GM19351 (cell line): ENCODE measurements around the gene SCN8A.
"Not testable (repeated sequence)": the region's sequence is repeated elsewhere in the genome, so short reads cannot be mapped to it uniquely, and the experiment has no call there.

Experiments
- ATAC-seq: cut with Tn5 transposase; IDR thresholded peaks from one replicate; pipeline ENCODE4 v1.9.1; 2021; ENCODE audit warnings: mild to moderate bottlenecking, moderate library complexity; ENCODE audit not compliant: unreplicated experiment

The SCN8A gene

DNA sequence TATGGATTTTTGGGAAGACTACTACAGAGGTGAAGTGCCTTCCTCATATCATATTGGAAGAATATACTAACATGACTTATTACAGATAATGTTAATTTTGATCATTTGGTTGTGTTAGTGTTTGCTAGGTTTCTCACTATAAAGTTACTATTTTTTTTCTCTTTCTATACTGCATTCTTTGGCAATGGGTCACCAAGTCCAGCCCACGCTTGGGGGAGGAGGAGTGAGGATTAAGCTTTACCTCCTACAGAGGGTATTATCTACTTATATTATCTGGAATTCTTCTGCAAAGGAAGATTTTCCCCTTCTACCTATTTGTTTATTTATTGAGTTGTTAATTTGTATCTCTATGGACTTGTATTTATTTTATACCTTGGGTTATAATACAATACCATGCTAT is 31.5 kb downstream of the SCN8A start:
- ATAC-seq = no peak

DNA sequence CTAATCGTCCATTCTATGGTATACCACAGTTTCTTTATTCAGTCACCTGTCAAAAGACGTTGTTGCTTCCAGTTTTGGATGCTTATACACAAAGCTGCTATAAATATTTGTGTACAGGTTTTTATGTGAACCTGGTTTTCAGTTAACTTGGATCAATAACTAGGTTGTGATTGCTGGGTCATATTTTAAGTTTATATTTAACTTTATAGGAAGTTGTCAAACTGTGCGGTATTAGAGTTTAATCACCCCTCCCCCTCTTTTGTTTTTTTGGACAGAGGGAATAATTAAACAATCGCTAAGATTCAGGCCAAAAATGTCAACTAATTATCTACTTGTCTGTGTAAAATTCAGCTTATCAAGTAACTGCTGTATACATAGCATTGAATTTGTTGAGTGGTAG is 34.3 kb downstream of the SCN8A start:
- no peak for ATAC-seq

DNA sequence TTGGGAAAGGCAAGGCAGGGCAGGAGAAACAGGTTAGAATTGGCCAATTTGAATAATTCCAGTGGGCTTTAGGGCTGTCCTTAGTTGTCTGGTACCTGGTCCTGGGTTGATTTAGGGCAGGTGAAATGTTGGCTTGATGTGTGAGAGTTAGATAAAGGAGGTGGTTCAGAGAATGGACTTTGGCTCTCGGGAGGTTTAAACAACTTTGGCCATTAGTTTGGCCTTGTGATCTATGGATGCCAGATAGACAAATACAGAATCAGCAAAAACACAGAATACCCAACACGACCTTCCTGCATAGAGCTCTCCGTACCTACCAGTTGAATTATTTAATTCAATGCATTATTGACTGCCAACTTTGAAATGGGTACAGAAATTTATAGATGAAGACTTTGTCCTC is 35.1 kb downstream of the SCN8A start:
- no peak for ATAC-seq

GRCh38 chr12:51626629-51627028 is 35.6 kb downstream of the SCN8A start:
- no peak for ATAC-seq

DNA sequence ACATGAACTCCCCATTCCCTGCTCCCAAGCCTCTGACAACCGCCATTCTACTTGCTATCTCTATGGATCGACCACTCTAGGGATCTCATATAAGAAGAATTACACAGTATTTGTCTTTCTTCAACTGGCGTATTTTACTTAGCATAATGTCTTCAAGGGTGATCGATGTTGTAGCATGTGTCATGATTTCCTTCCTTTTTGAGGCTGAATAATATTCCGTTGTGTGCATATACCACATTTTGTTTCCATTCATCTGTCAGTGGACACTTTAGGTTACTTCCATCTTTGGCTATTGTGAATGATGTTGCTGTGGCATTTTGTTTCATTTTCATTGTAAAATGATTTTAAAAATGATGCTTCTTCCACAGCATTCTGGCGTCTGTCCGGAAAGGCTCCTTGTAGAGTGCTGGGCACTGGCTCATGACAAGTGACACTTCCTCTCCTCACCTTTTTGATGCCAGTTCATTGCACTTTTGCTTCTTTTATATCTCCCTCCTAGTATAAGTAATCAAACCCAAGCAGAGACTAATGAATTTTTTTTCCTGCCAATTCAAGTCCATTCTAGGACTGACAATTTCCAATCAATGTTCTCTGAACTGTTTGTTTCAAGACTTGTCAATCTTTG is 39.3 kb downstream of the SCN8A start:
- no peak for ATAC-seq

DNA sequence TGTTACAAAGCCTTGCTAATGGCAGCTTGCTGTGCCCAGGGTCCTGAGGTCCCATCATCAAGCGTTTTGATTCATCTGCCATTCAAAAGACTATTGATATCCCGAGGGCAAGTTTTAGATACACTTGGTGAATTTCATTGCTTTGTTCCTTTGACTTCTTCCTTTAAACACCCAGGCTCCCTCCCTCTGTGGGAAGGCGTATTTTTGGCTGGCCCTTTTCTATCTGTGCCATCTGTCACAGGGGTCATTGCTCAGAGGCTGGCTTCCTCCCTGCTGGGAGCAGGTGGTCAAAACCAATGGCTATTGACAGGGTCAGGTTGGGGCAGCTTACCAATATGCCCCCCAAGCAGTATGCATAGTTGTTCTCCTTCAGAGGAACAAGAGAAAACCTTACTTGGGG is 40.0 kb downstream of the SCN8A start:
- no peak for ATAC-seq

DNA sequence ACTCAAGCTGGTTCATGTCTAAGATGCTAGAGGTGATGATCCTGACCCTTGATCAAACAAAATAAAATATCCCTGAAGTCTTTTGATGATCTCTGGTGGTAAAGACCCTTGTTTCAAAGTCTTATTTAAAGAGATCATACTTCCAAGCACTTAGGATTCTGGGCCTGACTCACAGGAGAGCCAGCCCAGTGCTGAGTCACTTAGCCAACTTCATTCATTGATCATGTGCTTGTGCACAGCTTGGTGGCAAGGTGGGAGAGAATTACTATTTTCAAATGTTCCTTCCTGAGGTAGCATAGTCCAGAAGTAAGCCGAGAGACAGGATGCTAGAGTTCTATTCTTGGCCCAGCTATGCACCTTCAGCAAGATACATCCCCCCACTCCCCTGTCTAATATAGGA is 40.6 kb downstream of the SCN8A start:
- no peak for ATAC-seq

DNA sequence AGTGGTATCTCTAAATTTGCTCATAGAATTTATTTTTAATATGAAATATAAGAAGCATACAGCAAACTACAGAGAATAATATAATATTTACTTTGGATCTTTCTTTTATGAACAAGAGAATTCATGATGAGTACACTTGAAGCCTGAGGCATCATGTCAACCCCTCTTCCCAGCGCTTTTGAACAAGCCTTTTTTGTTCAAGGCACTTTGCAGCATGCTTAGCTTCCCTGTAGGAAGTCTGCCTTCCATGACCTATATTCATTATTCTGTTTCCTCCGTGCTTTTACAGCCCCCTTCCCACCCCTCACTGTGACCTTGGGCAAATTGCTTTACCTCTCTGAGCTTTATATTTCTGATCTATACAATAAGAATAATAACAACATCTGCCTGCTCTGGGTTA is 41.6 kb downstream of the SCN8A start:
- ATAC-seq = no peak

- no peak for ATAC-seq
Observed at GRCh38 chr12:51635346-51635745, 44.3 kb downstream of the SCN8A start.

GRCh38 chr12:51636581-51636980 is 45.5 kb downstream of the SCN8A start:
- no peak for ATAC-seq

DNA sequence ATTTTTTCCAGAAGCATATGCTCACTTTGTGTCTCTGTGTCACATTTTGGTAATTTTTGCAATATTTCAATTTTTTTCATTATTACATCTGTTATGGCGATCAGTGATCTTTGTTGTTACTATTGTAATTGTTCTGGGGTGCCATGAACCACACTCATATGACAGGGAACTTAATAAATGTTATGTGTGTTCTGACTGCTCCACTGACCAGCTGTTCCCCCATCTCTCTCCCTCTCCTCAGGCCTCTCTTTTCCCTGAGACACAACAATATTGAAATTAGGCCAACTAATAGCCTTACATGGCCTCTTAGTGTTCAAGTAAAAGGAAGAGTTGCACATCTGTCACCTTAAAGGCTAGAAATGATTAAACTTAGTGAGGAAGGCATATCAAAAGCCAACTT is 46.0 kb downstream of the SCN8A start:
- ATAC-seq = no peak

DNA sequence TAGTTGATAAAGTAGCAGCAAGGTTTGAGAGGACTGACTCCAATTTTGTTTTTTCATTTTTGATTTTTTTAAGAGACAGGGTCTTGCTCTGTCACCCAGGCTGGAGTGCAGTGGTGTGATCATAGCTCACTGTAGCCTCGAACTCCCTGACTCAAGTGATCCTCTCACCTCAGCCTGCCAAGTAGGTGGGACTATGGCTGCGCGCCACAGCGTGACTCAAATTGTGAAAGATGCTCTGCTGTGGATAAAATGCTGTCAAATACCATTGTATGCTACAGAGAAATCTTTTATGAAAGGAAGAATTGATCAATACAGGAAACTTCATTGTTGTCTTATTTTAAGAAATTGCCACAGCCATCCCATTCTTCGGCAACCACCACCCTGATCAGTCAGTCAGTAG is 48.3 kb downstream of the SCN8A start:
- ATAC-seq = no peak

GRCh38 chr12:51642286-51642685 is 51.3 kb downstream of the SCN8A start:
- no peak for ATAC-seq

GRCh38 chr12:51643951-51644350 is 52.9 kb downstream of the SCN8A start:
- no peak for ATAC-seq

DNA sequence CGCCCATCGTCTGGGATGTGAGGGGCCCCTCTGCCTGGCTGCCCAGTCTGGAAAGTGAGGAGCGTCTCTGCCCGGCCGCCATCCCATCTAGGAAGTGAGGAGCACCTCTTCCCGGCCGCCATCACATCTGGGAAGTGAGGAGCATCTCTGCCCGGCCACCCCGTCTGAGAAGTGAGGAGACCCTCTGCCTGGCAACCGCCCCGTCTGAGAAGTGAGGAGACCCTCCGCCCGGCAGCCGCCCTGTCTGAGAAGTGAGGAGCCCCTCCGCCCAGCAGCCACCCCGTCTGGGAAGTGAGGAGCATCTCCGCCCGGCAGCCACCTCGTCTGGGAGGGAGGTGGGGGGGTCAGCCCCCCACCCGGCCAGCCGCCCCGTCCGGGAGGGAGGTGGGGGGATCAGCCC is 53.7 kb downstream of the SCN8A start:
- not testable (repeated sequence) for ATAC-seq

- ATAC-seq = no peak
Observed at GRCh38 chr12:51645961-51646360, 54.9 kb downstream of the SCN8A start.

GRCh38 chr12:51647647-51648046 is 56.6 kb downstream of the SCN8A start:
- ATAC-seq = no peak

DNA sequence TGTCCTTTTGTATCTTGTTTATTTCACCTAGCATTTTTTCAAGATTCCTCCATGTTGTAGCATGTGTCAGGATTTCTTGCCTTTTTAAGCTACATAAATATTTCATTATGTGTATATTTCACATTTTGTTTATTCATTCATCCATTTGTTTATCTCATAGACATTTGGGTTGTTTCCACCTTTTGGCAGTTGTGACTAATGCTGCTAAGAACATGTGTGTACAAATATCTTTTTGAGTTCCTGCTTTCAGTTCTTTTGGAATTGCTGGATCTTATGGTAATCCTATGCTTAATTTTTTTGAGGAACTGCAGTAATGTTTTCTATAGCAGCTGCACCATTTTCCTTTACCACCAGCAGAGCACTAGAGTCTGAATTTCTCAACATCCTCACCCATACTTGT is 62.4 kb downstream of the SCN8A start:
- ATAC-seq = no peak

DNA sequence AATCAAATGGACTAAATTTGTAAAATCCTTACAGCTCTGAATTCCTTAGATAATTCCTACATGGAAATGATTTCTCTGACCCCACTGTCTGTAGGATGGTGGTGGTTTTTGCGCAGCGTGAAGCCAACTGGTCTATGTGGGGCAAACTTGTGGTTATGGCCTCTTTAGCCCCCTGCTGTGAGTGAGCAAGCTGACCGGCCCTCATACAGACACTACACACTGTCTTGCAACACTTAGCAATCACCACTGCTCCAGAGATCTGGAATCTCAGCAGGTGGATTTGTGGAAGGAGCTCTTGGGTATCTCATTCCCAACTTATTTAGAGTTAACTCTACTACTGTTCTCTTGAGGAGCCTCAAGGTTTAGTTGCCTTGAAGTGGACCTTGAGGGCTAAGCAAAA is 70.2 kb downstream of the SCN8A start:
- no peak for ATAC-seq

DNA sequence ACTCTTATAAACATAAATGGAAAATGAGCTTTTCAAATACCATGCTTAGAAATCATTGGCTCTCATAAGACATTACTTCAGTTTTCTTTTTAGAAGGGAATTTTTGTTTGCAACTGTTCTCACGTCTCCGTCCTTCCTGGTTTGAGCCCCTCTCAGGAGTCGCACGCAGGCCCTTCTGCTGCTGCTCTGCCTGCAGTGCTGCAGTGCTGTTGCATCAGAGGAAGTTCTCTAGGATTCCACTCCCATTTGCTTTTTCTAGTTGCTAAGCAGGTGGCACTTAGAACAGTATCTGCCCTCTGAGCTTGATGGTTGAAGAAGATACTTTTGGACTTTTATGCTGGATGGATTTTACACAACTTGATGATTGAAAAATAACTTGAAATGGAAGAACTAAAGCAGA is 70.8 kb downstream of the SCN8A start:
- ATAC-seq = no peak

- ATAC-seq = no peak
Observed at GRCh38 chr12:51662728-51663154, 71.7 kb downstream of the SCN8A start.

DNA sequence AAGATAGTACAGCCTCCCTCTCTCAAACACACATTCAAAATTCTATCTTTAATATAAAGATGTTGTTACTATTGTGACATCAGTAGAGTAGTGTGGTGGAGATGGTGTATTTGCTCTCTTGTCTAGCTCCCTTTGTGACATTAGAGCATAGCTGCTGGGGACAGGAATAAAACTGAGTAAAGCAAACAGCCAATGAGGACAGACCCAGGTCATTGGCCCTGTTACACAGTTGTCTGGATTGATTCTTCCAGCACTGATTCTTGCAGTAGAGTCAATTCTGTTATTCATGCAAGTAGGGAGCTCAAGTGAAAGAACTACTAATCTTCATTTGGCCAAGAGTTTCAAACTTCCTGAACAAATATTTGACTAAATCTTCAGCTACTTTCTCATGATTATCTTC is 72.4 kb downstream of the SCN8A start:
- ATAC-seq = no peak

GRCh38 chr12:51666696-51667095 is 75.7 kb downstream of the SCN8A start:
- ATAC-seq = no peak

DNA sequence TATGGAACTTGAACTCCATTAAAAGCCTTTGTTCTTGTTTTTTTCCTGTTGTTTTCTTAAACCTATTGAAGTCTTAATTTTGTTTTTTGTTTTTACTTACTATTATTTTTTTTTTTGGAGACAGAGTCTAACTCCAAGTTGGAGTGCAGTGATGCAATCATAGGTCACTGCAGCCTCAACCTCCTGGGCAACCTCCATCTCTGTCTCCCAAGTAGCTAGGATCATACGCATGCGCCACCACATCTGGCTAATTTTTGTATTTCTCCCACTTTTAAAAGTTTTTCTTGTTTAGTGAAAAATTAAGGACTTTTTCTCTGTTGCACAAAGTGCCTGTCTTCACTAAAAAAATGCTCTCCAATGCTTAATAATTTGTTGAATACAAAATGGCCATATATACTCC is 76.2 kb downstream of the SCN8A start:
- no peak for ATAC-seq
